HepG2 (cell line): ENCODE measurements around the gene HAO2. TPM values are rescaled to one million over a fixed set of nuclear protein-coding genes. Genes with fewer than 3 reads are reported as not detected.

Experiments used
- ATAC-seq: fragments of 200-7000 bp; cut with Tn5 transposase; 3 replicates; pipeline ENCODE4 v1.9.1; 2020; ENCODE audit warnings: mild to moderate bottlenecking, moderate library complexity
- BruUV-seq: library from RNA; stranded (reverse); fragments of 400-500 nt; replicated peaks from 2 replicates; lab custom pipeline; 2021; lab: Mats Ljungman, UMichigan
- CTCF ChIA-PET: fragments of 300-600 bp; formaldehyde crosslinking; extraction: SDS; loops from one replicate; lab custom pipeline; 2021; ENCODE audit warnings: low total read pairs, inconsistent platforms, low intra/inter-chr PET ratio; lab: Yijun Ruan, JAX
- POLR2A ChIA-PET: fragments of 350-600 bp; sonication (Branson Sonifier 250); formaldehyde crosslinking; loops from one replicate; lab custom pipeline; 2020; ENCODE audit warnings: antibody characterized with exemption, inconsistent platforms; lab: Yijun Ruan, JAX
- DNase-seq: peaks from one replicate; pipeline ENCODE4 v3.0.0-alpha.2; 2015; ENCODE audit warnings: low spot score
- FAIRE-seq: peaks from 3 replicates; lab custom pipeline; 2011; peaks lifted over from hg19 to GRCh38; lab: Jason Lieb, UNC
- H2AFZ ChIP-seq: one replicate; pipeline ENCODE4 v1.6.1; 2011; ENCODE audit warnings: low read length, inconsistent platforms
- H3K27ac ChIP-seq: fragments of 300-600 bp; 3 replicates; pipeline ENCODE4 v1.8.0; 2011; ENCODE audit warnings: mixed run types, mild to moderate bottlenecking, mixed read lengths, low read length, inconsistent platforms; ENCODE audit not compliant: insufficient read depth; ENCODE audit errors: extremely low read length
- H3K27me3 ChIP-seq, 2 experiments: fragments of 200-600 bp in 1 of 2; 2 replicates in 1 of 2; 3 replicates in 1 of 2; pipeline versions ENCODE4 v1.6.0 to v1.8.0; 2011; ENCODE audit warnings: low read length in 2 of 2, mild to moderate bottlenecking in 2 of 2, moderate library complexity in 2 of 2, inconsistent platforms in 1 of 2; ENCODE audit not compliant: insufficient read depth in 2 of 2, control insufficient read depth in 1 of 2
- H3K36me3 ChIP-seq, 2 experiments: fragments of 200-600 bp in 1 of 2; replicated peaks in 1 of 2; 2 replicates in 1 of 2; 3 replicates in 1 of 2; pipeline versions ENCODE4 v1.5.1 to v1.8.0; 2011; ENCODE audit warnings: low read length in 2 of 2, inconsistent platforms in 1 of 2; ENCODE audit not compliant: insufficient read depth in 2 of 2, control insufficient read depth in 1 of 2
- H3K4me1 ChIP-seq: 2 replicates; pipeline ENCODE4 v1.5.1; 2012; ENCODE audit warnings: low read length, inconsistent platforms; ENCODE audit not compliant: insufficient read depth
- H3K4me2 ChIP-seq: 2 replicates; pipeline ENCODE4 v1.6.0; 2011; ENCODE audit warnings: low read depth, low read length, inconsistent platforms
- H3K4me3 ChIP-seq, 3 experiments: fragments of 200-600 bp in 1 of 3; sonication (generic), shearing (Covaris generic) in 1 of 3; replicated peaks in 1 of 3; 2 replicates each; pipeline ENCODE4 v1.5.1; 2011 to 2016; ENCODE audit warnings: low read length in 3 of 3, inconsistent platforms in 2 of 3, low read depth in 2 of 3, mild to moderate bottlenecking in 2 of 3, control low read depth in 1 of 3, mixed read lengths in 1 of 3; ENCODE audit not compliant: insufficient read depth in 1 of 3
- H3K79me2 ChIP-seq: one replicate; pipeline ENCODE4 v1.6.1; 2011; ENCODE audit warnings: low read length, inconsistent platforms; ENCODE audit not compliant: insufficient read depth
- H3K9ac ChIP-seq: 2 replicates; pipeline ENCODE4 v1.6.0; 2011; ENCODE audit warnings: mild to moderate bottlenecking, low read depth, low read length, inconsistent platforms; ENCODE audit not compliant: insufficient read depth
- H3K9me3 ChIP-seq: 2 replicates; pipeline ENCODE4 v1.5.1; 2012; ENCODE audit warnings: mild to moderate bottlenecking, low read length
- H4K20me1 ChIP-seq: 2 replicates; pipeline ENCODE4 v1.6.0; 2011; ENCODE audit warnings: inconsistent platforms, mild to moderate bottlenecking, low read length, moderate library complexity; ENCODE audit not compliant: insufficient read depth
- GTF3A ChIP-seq: sonication (generic); formaldehyde crosslinking; conservative IDR thresholded peaks from 2 replicates; pipeline ENCODE4 v1.4.0; 2020; ENCODE audit warnings: mild to moderate bottlenecking, missing genetic modification reagents
- SATB2 ChIP-seq: sonication (generic); formaldehyde crosslinking; IDR thresholded peaks from 2 replicates; pipeline ENCODE4 v1.5.0; 2020; ENCODE audit warnings: missing genetic modification reagents
- TBX2 ChIP-seq: sonication (generic); formaldehyde crosslinking; IDR thresholded peaks from 2 replicates; pipeline ENCODE4 v1.5.0; 2020; ENCODE audit warnings: missing genetic modification reagents, mild to moderate bottlenecking, borderline replicate concordance
- YEATS4 ChIP-seq: sonication (generic); formaldehyde crosslinking; IDR thresholded peaks from 2 replicates; pipeline ENCODE4 v1.4.0; 2020; ENCODE audit warnings: missing genetic modification reagents, borderline replicate concordance
- ZEB1 ChIP-seq: IDR thresholded peaks from 2 replicates; pipeline ENCODE4 v1.6.1; 2012; ENCODE audit warnings: mild to moderate bottlenecking, low read depth, inconsistent platforms; ENCODE audit not compliant: insufficient replicate concordance
- ZFP36L2 ChIP-seq: sonication (generic); formaldehyde crosslinking; IDR thresholded peaks from 2 replicates; pipeline ENCODE4 v1.4.0; 2020; ENCODE audit warnings: missing genetic modification reagents
- ZNF501 ChIP-seq: sonication (generic); formaldehyde crosslinking; IDR thresholded peaks from 2 replicates; pipeline ENCODE4 v1.5.1; 2020; ENCODE audit warnings: mild to moderate bottlenecking, moderate library complexity, missing genetic modification reagents
- ZNF75D ChIP-seq: sonication (generic); formaldehyde crosslinking; IDR thresholded peaks from 2 replicates; pipeline ENCODE4 v1.8.1; 2023; ENCODE audit warnings: missing genetic modification reagents, mild to moderate bottlenecking, borderline replicate concordance
- ZNF781 ChIP-seq: sonication (generic); formaldehyde crosslinking; IDR thresholded peaks from 2 replicates; pipeline ENCODE4 v1.5.1; 2020; ENCODE audit warnings: borderline replicate concordance, mild to moderate bottlenecking, missing genetic modification reagents; ENCODE audit errors: not compliant biosample characterization
- ZSCAN31 ChIP-seq: sonication (generic); formaldehyde crosslinking; IDR thresholded peaks from 2 replicates; pipeline ENCODE4 v1.5.0; 2020; ENCODE audit warnings: low read depth, mild to moderate bottlenecking, missing genetic modification reagents
- WGBS: methylation state at CpG from one replicate; pipeline ENCODE4 v1.1.6; 2017; ENCODE audit warnings: low lambda C conversion rate; 5-methylcytosine and 5-hydroxymethylcytosine counted together
- in situ Hi-C: cut with HindIII; loops from 2 replicates; pipeline ENCODE4 v1.10.0; 2017; ENCODE audit warnings: low pct_unique_long_range_greater_than_20kb; ENCODE audit not compliant: extremely low pct_ligation_motif_present
- intact Hi-C: fragments of 100-400 bp; cut with micrococcal nuclease; formaldehyde crosslinking; loops from one replicate; pipeline ENCODE4 v1.10.0; 2022; ENCODE audit not compliant: unreplicated experiment
- polyA plus RNA-seq, 8 experiments: library from polyadenylated mRNA; depleted of rRNA in 3 of 8; stranded (reverse) in 7 of 8; unstranded in 1 of 8; fragments of >200 nt; fragmentation: Illumina TruSeq in 4 of 8; extraction: Trizol in 4 of 8; gene quantifications; 2 replicates each; pipeline versions ENCODE4 v1.2.1 to v1.2.3, GENCODE V29; 2011 to 2016; ENCODE audit warnings: low read depth in 4 of 8, missing spikeins in 1 of 8, mixed read lengths in 1 of 8; ENCODE audit not compliant: insufficient read depth in 1 of 8
- total RNA-seq, 5 experiments: library from RNA; depleted of rRNA; stranded (reverse); fragments of >200 nt; fragmentation: Illumina TruSeq; extraction: Trizol; gene quantifications; 2 replicates each; pipeline ENCODE4 v1.2.3, GENCODE V29; 2016; ENCODE audit warnings: low read depth in 1 of 5
- TF ChIP-seq, protein P1 (sequence below): sonication (generic); formaldehyde crosslinking; IDR thresholded peaks from 2 replicates; pipeline ENCODE4 v1.5.1; 2020; ENCODE audit warnings: missing genetic modification reagents, mild to moderate bottlenecking, borderline replicate concordance
- TF ChIP-seq, protein P2 (sequence below): sonication (generic); formaldehyde crosslinking; conservative IDR thresholded peaks from 2 replicates; pipeline ENCODE4 v1.4.0; 2020; ENCODE audit warnings: missing genetic modification reagents
- TF ChIP-seq, protein P3 (sequence below): sonication (generic); formaldehyde crosslinking; IDR thresholded peaks from 2 replicates; pipeline ENCODE4 v1.4.0; 2020; ENCODE audit warnings: mild to moderate bottlenecking, missing genetic modification reagents

The HAO2 gene
- total and polyA plus RNA-seq, 2 of the 13 experiments (the other 11 are each of a cell fraction or from before 2014, with no cell fraction given), result 0.05 to 0.09 TPM

DNA sequence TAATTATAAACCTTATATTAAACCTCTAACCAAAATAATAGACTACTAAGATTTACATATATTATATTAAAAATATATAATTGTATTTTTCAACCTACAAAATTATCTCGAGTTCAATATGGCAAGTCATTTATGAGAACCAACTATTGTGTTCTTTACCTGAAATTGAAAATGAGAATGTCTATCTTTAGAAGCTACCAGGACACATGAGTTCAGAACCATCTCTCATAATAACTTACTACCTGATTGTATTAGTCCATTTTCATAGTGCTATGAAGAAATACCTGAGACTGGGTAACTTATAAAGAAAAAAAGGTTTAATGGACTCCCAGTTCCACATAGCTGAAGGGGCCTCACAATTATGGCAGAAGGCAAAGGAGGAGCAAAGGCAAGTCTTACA is 6.8 kb downstream of the HAO2 start (continued):
- TF ChIP-seq GTF3A (CRISPR knock-in tag) (no peak), ZNF781 (no peak), TBX2 (CRISPR knock-in tag) (no peak)

DNA sequence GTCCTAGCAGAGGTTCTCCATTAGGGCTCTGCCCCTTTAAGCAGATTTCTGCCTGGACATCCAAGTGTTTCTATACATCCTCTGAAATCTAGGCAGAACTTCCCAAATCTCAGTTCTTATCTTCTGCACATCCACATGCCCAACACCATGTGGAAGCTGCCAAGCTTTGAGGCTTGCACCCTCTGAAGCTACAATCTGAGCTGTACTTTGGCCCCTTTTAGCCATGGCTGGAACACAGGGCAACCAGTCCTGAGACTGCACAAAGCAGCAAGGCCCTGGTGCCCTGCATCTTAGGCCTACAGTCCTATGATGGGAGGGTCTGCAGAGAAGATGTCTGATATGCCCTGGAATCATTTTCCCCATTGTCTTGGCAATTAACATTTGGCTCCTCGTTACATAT is 8.0 kb downstream of the HAO2 start:
- ATAC-seq (no peak), FAIRE-seq (no peak), DNase-seq (no peak)
- Histone ChIP-seq H2AFZ (no peak overlapping the region), H3K9me3 (no peaks in the 10 kb centered on the region), H3K4me1 (peaks cover 40% of the 10 kb centered on the region), H3K36me3 (no peaks in the 10 kb centered on the region), H3K27ac (no peak overlapping the region), H3K27me3 (no peaks in the 10 kb centered on the region), H3K4me2 (no peak overlapping the region), H3K9ac (no peak overlapping the region), H3K79me2 (no peaks in the 10 kb centered on the region), H4K20me1 (no peaks in the 10 kb centered on the region), H3K4me3 (no peak overlapping the region)
- ChIA-PET CTCF (no interaction called here), POLR2A (no interaction called here)
- intact Hi-C loops, result no loop called here
- in situ Hi-C loops, result no loop called here
- BruUV-seq, result no TSS peak
- WGBS, result 11% methylated on average over 1 of the region's 1 CpG
- TF ChIP-seq ZNF501 (CRISPR knock-in tag), result no peak
- TF ChIP-seq ZSCAN31, result no peak
- TF ChIP-seq ZEB1, result no peak
- TF ChIP-seq ZNF75D (CRISPR knock-in tag), result no peak
- TF ChIP-seq SATB2 (CRISPR knock-in tag), result no peak
- TF ChIP-seq ZFP36L2 (CRISPR knock-in tag), result no peak
- TF ChIP-seq, protein P1, sequence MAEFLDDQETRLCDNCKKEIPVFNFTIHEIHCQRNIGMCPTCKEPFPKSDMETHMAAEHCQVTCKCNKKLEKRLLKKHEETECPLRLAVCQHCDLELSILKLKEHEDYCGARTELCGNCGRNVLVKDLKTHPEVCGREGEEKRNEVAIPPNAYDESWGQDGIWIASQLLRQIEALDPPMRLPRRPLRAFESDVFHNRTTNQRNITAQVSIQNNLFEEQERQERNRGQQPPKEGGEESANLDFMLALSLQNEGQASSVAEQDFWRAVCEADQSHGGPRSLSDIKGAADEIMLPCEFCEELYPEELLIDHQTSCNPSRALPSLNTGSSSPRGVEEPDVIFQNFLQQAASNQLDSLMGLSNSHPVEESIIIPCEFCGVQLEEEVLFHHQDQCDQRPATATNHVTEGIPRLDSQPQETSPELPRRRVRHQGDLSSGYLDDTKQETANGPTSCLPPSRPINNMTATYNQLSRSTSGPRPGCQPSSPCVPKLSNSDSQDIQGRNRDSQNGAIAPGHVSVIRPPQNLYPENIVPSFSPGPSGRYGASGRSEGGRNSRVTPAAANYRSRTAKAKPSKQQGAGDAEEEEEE (CRISPR knock-in tag), result no peak
- no peak for TF ChIP-seq YEATS4 (CRISPR knock-in tag)
- TF ChIP-seq, protein P2, sequence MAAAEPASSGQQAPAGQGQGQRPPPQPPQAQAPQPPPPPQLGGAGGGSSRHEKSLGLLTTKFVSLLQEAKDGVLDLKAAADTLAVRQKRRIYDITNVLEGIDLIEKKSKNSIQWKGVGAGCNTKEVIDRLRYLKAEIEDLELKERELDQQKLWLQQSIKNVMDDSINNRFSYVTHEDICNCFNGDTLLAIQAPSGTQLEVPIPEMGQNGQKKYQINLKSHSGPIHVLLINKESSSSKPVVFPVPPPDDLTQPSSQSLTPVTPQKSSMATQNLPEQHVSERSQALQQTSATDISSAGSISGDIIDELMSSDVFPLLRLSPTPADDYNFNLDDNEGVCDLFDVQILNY, result no peak
- TF ChIP-seq, protein P3, sequence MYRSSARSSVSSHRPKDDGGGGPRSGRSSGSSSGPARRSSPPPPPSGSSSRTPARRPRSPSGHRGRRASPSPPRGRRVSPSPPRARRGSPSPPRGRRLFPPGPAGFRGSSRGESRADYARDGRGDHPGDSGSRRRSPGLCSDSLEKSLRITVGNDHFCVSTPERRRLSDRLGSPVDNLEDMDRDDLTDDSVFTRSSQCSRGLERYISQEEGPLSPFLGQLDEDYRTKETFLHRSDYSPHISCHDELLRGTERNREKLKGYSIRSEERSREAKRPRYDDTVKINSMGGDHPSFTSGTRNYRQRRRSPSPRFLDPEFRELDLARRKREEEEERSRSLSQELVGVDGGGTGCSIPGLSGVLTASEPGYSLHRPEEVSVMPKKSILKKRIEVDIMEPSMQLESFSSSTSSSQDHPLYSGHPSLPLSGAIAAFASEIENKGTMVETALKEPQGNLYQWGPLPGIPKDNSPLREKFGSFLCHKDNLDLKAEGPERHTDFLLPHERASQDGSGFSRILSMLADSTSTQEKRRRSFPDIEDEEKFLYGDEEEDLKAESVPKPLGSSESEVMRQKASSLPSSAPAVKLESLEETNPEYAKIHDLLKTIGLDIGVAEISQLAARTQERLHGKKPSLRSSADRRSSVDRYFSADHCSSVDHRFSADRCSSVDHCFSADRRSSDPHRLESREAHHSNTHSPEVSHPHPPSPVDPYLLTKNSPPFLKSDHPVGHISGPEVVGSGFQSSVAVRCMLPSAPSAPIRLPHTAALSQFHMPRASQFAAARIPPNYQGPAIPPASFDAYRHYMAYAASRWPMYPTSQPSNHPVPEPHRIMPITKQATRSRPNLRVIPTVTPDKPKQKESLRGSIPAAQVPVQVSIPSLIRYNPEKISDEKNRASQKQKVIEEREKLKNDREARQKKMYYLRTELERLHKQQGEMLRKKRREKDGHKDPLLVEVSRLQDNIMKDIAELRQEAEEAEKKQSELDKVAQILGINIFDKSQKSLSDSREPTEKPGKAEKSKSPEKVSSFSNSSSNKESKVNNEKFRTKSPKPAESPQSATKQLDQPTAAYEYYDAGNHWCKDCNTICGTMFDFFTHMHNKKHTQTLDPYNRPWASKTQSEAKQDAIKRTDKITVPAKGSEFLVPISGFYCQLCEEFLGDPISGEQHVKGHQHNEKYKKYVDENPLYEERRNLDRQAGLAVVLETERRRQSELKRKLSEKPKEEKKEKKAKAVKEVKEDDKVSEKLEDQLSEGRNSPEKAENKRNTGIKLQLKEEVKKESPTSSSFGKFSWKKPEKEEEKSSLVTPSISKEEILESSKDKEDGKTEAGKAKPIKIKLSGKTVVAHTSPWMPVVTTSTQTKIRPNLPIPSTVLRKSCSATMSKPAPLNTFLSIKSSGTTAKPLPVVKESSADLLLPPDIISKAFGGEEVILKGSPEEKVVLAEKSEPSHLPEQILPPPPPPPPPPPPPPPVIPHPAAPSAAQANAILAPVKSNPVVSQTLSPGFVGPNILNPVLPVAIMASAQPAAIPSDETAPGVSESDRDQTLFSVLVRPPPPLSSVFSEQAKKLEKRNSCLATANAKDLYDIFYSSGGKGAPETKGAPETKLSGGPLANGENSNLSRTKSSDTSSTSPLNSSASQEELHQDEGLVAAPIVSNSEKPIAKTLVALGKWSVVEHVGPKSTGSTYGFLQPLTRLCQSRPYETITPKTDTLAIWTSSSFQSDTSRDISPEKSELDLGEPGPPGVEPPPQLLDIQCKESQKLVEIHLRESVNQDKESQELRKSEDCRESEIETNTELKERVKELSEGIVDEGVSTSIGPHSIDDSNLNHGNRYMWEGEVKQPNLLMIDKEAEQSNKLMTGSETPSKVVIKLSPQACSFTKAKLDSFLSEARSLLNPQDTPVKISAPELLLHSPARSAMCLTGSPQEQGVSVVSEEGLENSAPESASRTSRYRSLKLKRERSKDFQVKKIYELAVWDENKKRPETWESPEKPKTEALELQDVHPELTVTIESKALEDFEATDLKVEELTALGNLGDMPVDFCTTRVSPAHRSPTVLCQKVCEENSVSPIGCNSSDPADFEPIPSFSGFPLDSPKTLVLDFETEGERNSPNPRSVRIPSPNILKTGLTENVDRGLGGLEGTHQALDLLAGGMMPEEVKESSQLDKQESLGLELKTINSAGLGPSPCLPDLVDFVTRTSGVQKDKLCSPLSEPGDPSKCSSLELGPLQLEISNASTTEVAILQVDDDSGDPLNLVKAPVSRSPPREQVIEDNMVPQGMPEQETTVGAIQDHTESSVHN (CRISPR knock-in tag), result no peak
